HFF-Myc (cell line): ENCODE results near the gene HMOX2.

Experiments used
- DNase-seq: peaks from one replicate; pipeline ENCODE4 v3.0.0-alpha.2; 2011; ENCODE audit warnings: low read depth; ENCODE audit errors: extremely low read depth
- H3K4me3 ChIP-seq: replicated peaks from 2 replicates; pipeline ENCODE4 v1.5.1; 2011; ENCODE audit warnings: low read depth, mild to moderate bottlenecking, control low read depth, low read length
- CTCF ChIP-seq: IDR thresholded peaks from 2 replicates; pipeline ENCODE4 v1.5.1; 2012; ENCODE audit warnings: mild to moderate bottlenecking, low read depth, low read length, control low read depth; ENCODE audit errors: missing control alignments

HMOX2 gene

GRCh38 chr16:4435337-4436067 is 40.7 kb upstream of the HMOX2 start:
- no peak for TF ChIP-seq CTCF
- no peak for DNase-seq
- H3K4me3 ChIP-seq = no peak overlapping the region

DNA sequence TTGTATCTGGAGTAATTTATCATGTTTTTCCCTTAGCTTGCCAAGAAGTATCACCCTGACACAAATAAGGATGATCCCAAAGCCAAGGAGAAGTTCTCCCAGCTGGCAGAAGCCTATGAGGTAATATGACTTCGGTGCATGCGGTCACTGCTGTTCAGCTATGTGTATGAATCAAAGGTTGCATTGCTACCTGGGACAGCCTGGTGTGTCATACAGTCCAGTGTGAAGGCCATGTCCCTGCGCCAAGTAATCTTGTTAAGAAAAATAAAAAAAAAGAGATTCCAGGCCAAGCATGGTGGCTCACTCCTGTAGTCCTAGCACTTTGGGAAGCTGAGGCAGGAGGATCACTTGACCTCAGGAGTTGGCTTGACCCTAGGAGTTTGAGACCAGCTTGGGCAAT is 38.8 kb upstream of the HMOX2 start:
- TF ChIP-seq CTCF = no peak
- DNase-seq = no peak
- H3K4me3 ChIP-seq = no peak overlapping the region

DNA sequence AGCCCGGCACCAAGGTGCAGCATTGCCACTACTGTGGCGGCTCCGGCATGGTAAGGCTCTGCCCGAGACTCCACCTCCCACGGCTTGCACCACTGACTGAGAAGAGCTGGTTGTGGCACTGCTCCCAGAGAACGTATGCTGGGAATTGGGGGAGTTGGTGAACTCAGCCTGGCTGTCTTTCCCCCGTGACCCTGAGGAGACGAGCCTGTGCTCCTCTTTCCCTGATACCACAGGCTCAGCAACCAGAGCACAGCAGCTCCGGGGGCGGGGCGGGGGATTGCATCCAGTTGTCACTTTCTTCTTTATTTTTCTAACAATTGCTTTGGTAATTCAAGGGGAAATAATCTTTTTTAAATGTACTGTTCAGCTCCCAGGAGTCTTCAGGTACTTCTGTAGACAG is 33.8 kb upstream of the HMOX2 start:
- no peak for TF ChIP-seq CTCF

DNA sequence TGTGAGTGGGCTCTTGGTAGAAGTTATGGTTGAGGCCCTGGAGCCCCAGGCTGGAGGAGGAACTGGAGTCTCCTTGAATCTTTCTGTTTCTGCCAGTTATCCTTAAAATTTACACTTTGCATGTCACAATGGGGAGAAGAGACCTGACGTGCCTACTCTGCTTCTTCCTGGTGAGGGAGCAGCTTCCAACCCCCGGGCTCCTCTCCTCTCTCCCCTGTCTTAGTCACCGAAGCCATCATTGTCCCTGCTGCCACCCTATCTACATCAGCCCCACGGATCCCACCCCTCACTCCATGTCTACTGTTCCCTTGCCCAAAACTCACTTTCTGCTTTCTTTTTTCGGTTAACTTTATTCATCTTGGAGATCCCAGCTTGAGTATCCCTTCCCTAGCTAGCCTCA is 32.9 kb upstream of the HMOX2 start:
- DNase-seq = no peak
- no peak overlapping the region for H3K4me3 ChIP-seq
- TF ChIP-seq CTCF = no peak

More for the DNA sequence above, 33.8 kb upstream of the HMOX2 start:
- no peak overlapping the region for H3K4me3 ChIP-seq
- DNase-seq = no peak

GRCh38 chr16:4443986-4444385 is 32.2 kb upstream of the HMOX2 start:
- no peak for TF ChIP-seq CTCF
- no peak for DNase-seq
- no peak overlapping the region for H3K4me3 ChIP-seq

GRCh38 chr16:4450430-4450829 is 25.8 kb upstream of the HMOX2 start:
- no peak overlapping the region for H3K4me3 ChIP-seq
- TF ChIP-seq CTCF = no peak
- DNase-seq = no peak
